HG03558 (cell line): ENCODE results near the gene TRAPPC12.
A peak's percentile ranks its signal among the peaks of the same experiment; 100 is the strongest.
"Not testable (repeated sequence)": the region's sequence is repeated elsewhere in the genome, so short reads cannot be mapped to it uniquely, and the experiment has no call there.

Source experiments
- ATAC-seq: cut with Tn5 transposase; IDR thresholded peaks from one replicate; pipeline ENCODE4 v1.9.1; 2021; ENCODE audit warnings: moderate number of reproducible peaks; ENCODE audit not compliant: unreplicated experiment; ENCODE audit errors: extremely low read depth

Gene TRAPPC12

GRCh38 chr2:3493615-3494007 lies 114.1 kb downstream of the TRAPPC12 start:
- ATAC-seq = no peak

- ATAC-seq = no peak
Measured at GRCh38 chr2:3494984-3495666, 115.6 kb downstream of the TRAPPC12 start.

- ATAC-seq = not testable (repeated sequence)
Measured at GRCh38 chr2:3496708-3497080, 117.2 kb downstream of the TRAPPC12 start.

GRCh38 chr2:3498783-3499394 lies 119.4 kb downstream of the TRAPPC12 start:
- ATAC-seq = no peak

GRCh38 chr2:3500326-3500899 lies 120.9 kb downstream of the TRAPPC12 start:
- no peak for ATAC-seq

- no peak for ATAC-seq
Measured at GRCh38 chr2:3503046-3503445, 123.6 kb downstream of the TRAPPC12 start.

- no peak for ATAC-seq
Measured at GRCh38 chr2:3503483-3503882, 124.0 kb downstream of the TRAPPC12 start.

- no peak for ATAC-seq
Measured at GRCh38 chr2:3504741-3505140, 125.2 kb downstream of the TRAPPC12 start.

- ATAC-seq = no peak
Measured at GRCh38 chr2:3505771-3506170, 126.3 kb downstream of the TRAPPC12 start.

- ATAC-seq = no peak
Measured at GRCh38 chr2:3512086-3512485, 132.6 kb downstream of the TRAPPC12 start.

GRCh38 chr2:3513026-3513810 lies 133.7 kb downstream of the TRAPPC12 start:
- ATAC-seq = no peak

GRCh38 chr2:3515438-3515837 lies 135.9 kb downstream of the TRAPPC12 start:
- ATAC-seq = not testable (repeated sequence)

GRCh38 chr2:3516831-3517230 lies 137.3 kb downstream of the TRAPPC12 start:
- no peak for ATAC-seq

- ATAC-seq = no peak
Measured at GRCh38 chr2:3517948-3518495, 138.5 kb downstream of the TRAPPC12 start.

GRCh38 chr2:3518496-3519254 lies 139.2 kb downstream of the TRAPPC12 start:
- ATAC-seq = peak; percentile 60

- ATAC-seq = peak; percentile 37
Measured at GRCh38 chr2:3519255-3520205, 140.0 kb downstream of the TRAPPC12 start, which contains the start of gene ADI1. Gene ADI1 (minus strand): TSS chr2:3519531. CDS start chr2:3519487, 44 bp downstream.

GRCh38 chr2:3520591-3520990 lies 141.1 kb downstream of the TRAPPC12 start:
- no peak for ATAC-seq

- ATAC-seq = no peak
Measured at GRCh38 chr2:3522961-3523421, 143.5 kb downstream of the TRAPPC12 start.
